Measurements from ENCODE around the gene SIGLEC11. TPM values are rescaled to one million over a fixed set of nuclear protein-coding genes. Genes with fewer than 3 reads are reported as not detected.

SIGLEC11 gene
- polyA plus RNA-seq, 2 of the 4 experiments (the other 2 are of a cell fraction) = not detected

- peak in 1 of 2 experiments; percentile 74; a peak in 2 of 4 replicates for TF ChIP-seq CEBPB (IDR thresholded peaks at IDR 0.05)
- TF ChIP-seq PHF8 (IDR thresholded peaks at IDR 0.05; ENCODE audit: borderline replicate concordance, low read depth) = no peak
- no peak for TF ChIP-seq POLR2A (IDR thresholded peaks at IDR 0.05; ENCODE audit: low read length)
- TF ChIP-seq TP53 (CRISPR knock-in tag; IDR thresholded peaks at IDR 0.05) = no peak
- TF ChIP-seq USF2 (IDR thresholded peaks at IDR 0.05) = no peak
- TF ChIP-seq CBX2 (IDR thresholded peaks at IDR 0.05; ENCODE audit: borderline replicate concordance, low read depth) = no peak
- TF ChIP-seq, protein P1, sequence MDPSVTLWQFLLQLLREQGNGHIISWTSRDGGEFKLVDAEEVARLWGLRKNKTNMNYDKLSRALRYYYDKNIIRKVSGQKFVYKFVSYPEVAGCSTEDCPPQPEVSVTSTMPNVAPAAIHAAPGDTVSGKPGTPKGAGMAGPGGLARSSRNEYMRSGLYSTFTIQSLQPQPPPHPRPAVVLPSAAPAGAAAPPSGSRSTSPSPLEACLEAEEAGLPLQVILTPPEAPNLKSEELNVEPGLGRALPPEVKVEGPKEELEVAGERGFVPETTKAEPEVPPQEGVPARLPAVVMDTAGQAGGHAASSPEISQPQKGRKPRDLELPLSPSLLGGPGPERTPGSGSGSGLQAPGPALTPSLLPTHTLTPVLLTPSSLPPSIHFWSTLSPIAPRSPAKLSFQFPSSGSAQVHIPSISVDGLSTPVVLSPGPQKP (IDR thresholded peaks at IDR 0.05; ENCODE audit: low read depth, low read length) = no peak
- TF ChIP-seq, protein P2, sequence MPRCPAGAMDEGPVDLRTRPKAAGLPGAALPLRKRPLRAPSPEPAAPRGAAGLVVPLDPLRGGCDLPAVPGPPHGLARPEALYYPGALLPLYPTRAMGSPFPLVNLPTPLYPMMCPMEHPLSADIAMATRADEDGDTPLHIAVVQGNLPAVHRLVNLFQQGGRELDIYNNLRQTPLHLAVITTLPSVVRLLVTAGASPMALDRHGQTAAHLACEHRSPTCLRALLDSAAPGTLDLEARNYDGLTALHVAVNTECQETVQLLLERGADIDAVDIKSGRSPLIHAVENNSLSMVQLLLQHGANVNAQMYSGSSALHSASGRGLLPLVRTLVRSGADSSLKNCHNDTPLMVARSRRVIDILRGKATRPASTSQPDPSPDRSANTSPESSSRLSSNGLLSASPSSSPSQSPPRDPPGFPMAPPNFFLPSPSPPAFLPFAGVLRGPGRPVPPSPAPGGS (IDR thresholded peaks at IDR 0.05) = no peak
- TF ChIP-seq EHMT2 (IDR thresholded peaks at IDR 0.05; ENCODE audit: low read depth) = no peak
- TF ChIP-seq RNF2 (IDR thresholded peaks at IDR 0.05; ENCODE audit: borderline replicate concordance, low read depth) = no peak
- TF ChIP-seq ZNF302 (CRISPR knock-in tag; IDR thresholded peaks at IDR 0.05) = no peak
- TF ChIP-seq KDM1A (IDR thresholded peaks at IDR 0.05; ENCODE audit: low read depth) = no peak
- TF ChIP-seq ZC3H11A (IDR thresholded peaks at IDR 0.05) = no peak
- TF ChIP-seq, protein P3, sequence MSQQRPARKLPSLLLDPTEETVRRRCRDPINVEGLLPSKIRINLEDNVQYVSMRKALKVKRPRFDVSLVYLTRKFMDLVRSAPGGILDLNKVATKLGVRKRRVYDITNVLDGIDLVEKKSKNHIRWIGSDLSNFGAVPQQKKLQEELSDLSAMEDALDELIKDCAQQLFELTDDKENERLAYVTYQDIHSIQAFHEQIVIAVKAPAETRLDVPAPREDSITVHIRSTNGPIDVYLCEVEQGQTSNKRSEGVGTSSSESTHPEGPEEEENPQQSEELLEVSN (IDR thresholded peaks at IDR 0.05; ENCODE audit: borderline replicate concordance, low read depth) = no peak
- TF ChIP-seq RARB (CRISPR knock-in tag; IDR thresholded peaks at IDR 0.05) = no peak
- 0 out of 2 replicates have a peak, but pooled peaks have one; percentile 9 for TF ChIP-seq RFX5 (IDR thresholded peaks at IDR 0.05)
- TF ChIP-seq, protein P4, sequence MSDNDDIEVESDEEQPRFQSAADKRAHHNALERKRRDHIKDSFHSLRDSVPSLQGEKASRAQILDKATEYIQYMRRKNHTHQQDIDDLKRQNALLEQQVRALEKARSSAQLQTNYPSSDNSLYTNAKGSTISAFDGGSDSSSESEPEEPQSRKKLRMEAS (IDR thresholded peaks at IDR 0.05) = no peak
- TF ChIP-seq BHLHE40 (IDR thresholded peaks at IDR 0.05; ENCODE audit: low read depth, low read length) = no peak
- TF ChIP-seq RAD21 (conservative IDR thresholded peaks at IDR 0.05 in 1 of 2, IDR thresholded peaks at IDR 0.05 in 1 of 2) = peak; percentile 99
- no peak for TF ChIP-seq SREBF2 (IDR thresholded peaks at IDR 0.05)
- peak; percentile 60 for TF ChIP-seq ZFP36 (IDR thresholded peaks at IDR 0.05; ENCODE audit: borderline replicate concordance, partially characterized antibody)
- TF ChIP-seq CTCF (IDR thresholded peaks at IDR 0.05) = peak; percentile 99
- TF ChIP-seq NFE2L2 (conservative IDR thresholded peaks at IDR 0.05; ENCODE audit: low read length) = no peak
- no peak for TF ChIP-seq JUNB (IDR thresholded peaks at IDR 0.05)
- TF ChIP-seq TFCP2L1 (CRISPR knock-in tag; IDR thresholded peaks at IDR 0.05) = no peak
- TF ChIP-seq GATA3 (IDR thresholded peaks at IDR 0.05; ENCODE audit: borderline replicate concordance) = no peak
- TF ChIP-seq HDAC2 (IDR thresholded peaks at IDR 0.05) = no peak
- no peak for TF ChIP-seq HOXA7 (CRISPR knock-in tag; IDR thresholded peaks at IDR 0.05)
- TF ChIP-seq HMGXB4 (CRISPR knock-in tag; IDR thresholded peaks at IDR 0.05; ENCODE audit: borderline replicate concordance) = no peak
- TF ChIP-seq, protein P5, sequence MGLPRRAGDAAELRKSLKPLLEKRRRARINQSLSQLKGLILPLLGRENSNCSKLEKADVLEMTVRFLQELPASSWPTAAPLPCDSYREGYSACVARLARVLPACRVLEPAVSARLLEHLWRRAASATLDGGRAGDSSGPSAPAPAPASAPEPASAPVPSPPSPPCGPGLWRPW (IDR thresholded peaks at IDR 0.05) = no peak
- TF ChIP-seq FOSL2 (IDR thresholded peaks at IDR 0.05) = no peak
- no peak for TF ChIP-seq FOSL2 (CRISPR knock-in tag; IDR thresholded peaks at IDR 0.05)
- TF ChIP-seq CBX8 (IDR thresholded peaks at IDR 0.05) = no peak
- no peak for TF ChIP-seq ATOH8 (CRISPR knock-in tag; IDR thresholded peaks at IDR 0.05; ENCODE audit: low read depth)
- TF ChIP-seq HOXB13 (CRISPR knock-in tag; IDR thresholded peaks at IDR 0.05; ENCODE audit: low read depth) = no peak
- TF ChIP-seq MAZ (IDR thresholded peaks at IDR 0.05; ENCODE audit: borderline replicate concordance, low read depth, low read length) = 0 out of 2 replicates have a peak, but pooled peaks have one; percentile 25
Measured at GRCh38 chr19:49937750-49938381, 23.1 kb downstream of the SIGLEC11 start (continued).

Data from A549 (cell line).